Endothelial cell (in vitro differentiated cells): ENCODE measurements around the gene PGLYRP2. TPM values are rescaled to one million over a fixed set of nuclear protein-coding genes. Genes with fewer than 3 reads are reported as not detected.

Experiments
- DNase-seq: peaks from one replicate; pipeline ENCODE4 v3.0.0; 2021; ENCODE audit warnings: low spot score
- H3K27ac Mint-ChIP-seq: one replicate; pipeline ENCODE4 v1.8.0; 2021; ENCODE audit warnings: mixed read lengths, inconsistent platforms; ENCODE audit not compliant: unreplicated experiment
- H3K27me3 Mint-ChIP-seq: one replicate; pipeline ENCODE4 v1.8.0; 2021; ENCODE audit warnings: mild to moderate bottlenecking, moderate library complexity, mixed read lengths, inconsistent platforms; ENCODE audit not compliant: unreplicated experiment
- H3K36me3 Mint-ChIP-seq: one replicate; pipeline ENCODE4 v1.8.0; 2021; ENCODE audit warnings: mild to moderate bottlenecking, low read depth, mixed read lengths, inconsistent platforms; ENCODE audit not compliant: unreplicated experiment
- H3K4me1 Mint-ChIP-seq: one replicate; pipeline ENCODE4 v1.8.0; 2021; ENCODE audit warnings: mild to moderate bottlenecking, mixed read lengths, inconsistent platforms; ENCODE audit not compliant: unreplicated experiment
- H3K4me3 Mint-ChIP-seq: one replicate; pipeline ENCODE4 v1.8.0; 2021; ENCODE audit warnings: mild to moderate bottlenecking, mixed read lengths, inconsistent platforms; ENCODE audit not compliant: unreplicated experiment
- H3K9me3 Mint-ChIP-seq: one replicate; pipeline ENCODE4 v1.8.0; 2021; ENCODE audit warnings: mixed read lengths, inconsistent platforms; ENCODE audit not compliant: unreplicated experiment
- CTCF ChIP-seq: fragments of 200-600 bp; sonication (generic); IDR thresholded peaks from one replicate; pipeline ENCODE4 v1.5.0; 2021; ENCODE audit warnings: antibody characterized with exemption; ENCODE audit not compliant: unreplicated experiment
- total RNA-seq: library from RNA; stranded (reverse); fragmentation: NEBNext Ultra II Directional; extraction: Animal tissue kit (Norgen Biotek cat#: 25700); gene quantifications from one replicate; pipeline ENCODE4 v1.2.1, GENCODE V29; 2021; ENCODE audit not compliant: unreplicated experiment

Gene PGLYRP2
- total RNA-seq, 1 donor from 2014 or later = not detected

- Mint-ChIP-seq H3K27me3 (peaks cover 39% of the 10 kb centered on the region), H3K36me3 (peaks cover 23% of the 10 kb centered on the region), H3K4me1 (peaks cover 12% of the 10 kb centered on the region), H3K9me3 (no peaks in the 10 kb centered on the region), H3K27ac (no peak overlapping the region), H3K4me3 (no peak overlapping the region)
- DNase-seq = no peak
- no peak for TF ChIP-seq CTCF
These were observed 26.9 kb downstream of the PGLYRP2 start for GRCh38 chr19:15452111-15453047.

DNA sequence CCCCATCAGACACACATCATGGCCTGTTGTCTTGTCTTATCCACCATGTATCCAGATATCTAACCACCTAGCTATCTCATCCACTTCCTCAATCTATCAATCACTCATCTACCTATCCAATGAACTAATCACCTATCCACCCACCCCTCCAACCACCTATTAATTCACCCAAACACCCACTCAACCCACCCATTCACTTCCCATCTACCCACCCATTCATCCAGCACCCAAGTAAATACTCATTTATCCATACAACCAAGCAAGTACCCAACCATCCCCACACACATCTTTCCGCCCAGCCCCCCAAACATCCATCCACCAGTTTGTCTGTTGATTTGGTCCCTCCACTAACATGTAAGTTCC, 28.8 kb downstream of the PGLYRP2 start:
- peak overlapping the region; percentile 93 for H3K4me3 Mint-ChIP-seq
- H3K9me3 Mint-ChIP-seq = no peaks in the 10 kb centered on the region
- peaks cover 36% of the 10 kb centered on the region for H3K27me3 Mint-ChIP-seq
- no peak for DNase-seq
- peaks cover 12% of the 10 kb centered on the region for H3K4me1 Mint-ChIP-seq
- H3K27ac Mint-ChIP-seq = peak overlapping the region; percentile 96
- peaks cover 27% of the 10 kb centered on the region for H3K36me3 Mint-ChIP-seq
- TF ChIP-seq CTCF = no peak

- Mint-ChIP-seq H3K36me3 (peaks cover 27% of the 10 kb centered on the region), H3K27ac (peak within 1 kb of the TSS; percentile 96), H3K27me3 (peaks cover 30% of the 10 kb centered on the region), H3K9me3 (no peaks in the 10 kb centered on the region), H3K4me3 (peak within 1 kb of the TSS; percentile 93), H3K4me1 (peaks cover 12% of the 10 kb centered on the region)
- peak; percentile 81 for DNase-seq
- no peak for TF ChIP-seq CTCF
These were observed 29.4 kb downstream of the PGLYRP2 start, which contains the start of gene WIZ for GRCh38 chr19:15449620-15450527. Gene WIZ, minus strand, starts transcription at chr19:15449956. Its CDS starts 1,649 bp downstream, at chr19:15448307.

DNA sequence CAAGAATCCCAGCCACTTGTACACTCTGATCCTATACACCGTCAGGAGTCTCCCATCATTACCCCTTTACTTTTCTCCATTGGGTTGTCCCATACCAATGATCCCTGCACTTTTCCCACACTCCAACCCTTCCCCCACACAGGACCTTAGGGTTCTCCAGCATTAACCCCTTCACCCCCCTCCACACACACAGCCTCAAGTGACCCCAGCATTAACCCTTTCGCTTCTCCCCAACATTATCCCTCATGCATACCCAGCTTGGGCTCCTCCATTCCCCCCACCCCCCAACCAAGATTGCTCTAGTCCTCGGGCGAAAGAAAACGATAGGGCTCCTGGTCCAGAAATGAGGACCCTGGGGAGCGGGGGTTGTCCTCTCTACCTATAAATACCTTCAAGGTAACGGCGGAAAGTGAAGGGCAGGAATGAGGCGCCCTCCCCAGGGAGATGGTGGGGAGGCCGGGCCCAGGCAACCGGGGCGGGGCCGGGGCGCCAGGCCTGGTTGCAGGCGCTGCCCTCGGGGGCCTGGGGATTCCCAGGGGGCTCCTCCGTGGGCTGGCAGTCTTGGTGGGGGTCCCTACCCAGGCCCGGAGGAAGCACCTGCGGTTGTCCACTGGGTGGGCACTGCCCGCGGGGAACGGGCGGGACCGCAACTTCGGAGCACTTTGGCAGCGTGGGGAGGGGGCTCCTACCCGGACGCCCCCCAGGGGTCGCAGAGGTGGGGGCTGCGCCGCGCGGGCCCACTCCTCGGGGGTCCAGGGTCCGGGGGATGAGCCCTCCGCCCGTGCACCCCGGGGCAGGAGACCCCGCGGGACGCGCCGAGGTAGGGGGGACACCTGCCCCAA, 30.3 kb downstream of the PGLYRP2 start:
- Mint-ChIP-seq H3K4me3 (peak overlapping the region; percentile 73), H3K36me3 (peaks cover 24% of the 10 kb centered on the region), H3K9me3 (no peaks in the 10 kb centered on the region), H3K27ac (no peak overlapping the region), H3K4me1 (peaks cover 12% of the 10 kb centered on the region), H3K27me3 (peaks cover 23% of the 10 kb centered on the region)
- TF ChIP-seq CTCF = no peak
- DNase-seq = no peak
